Endothelial cell of umbilical vein (primary cell): ENCODE data around the gene SSRP1. TPM values are rescaled to one million over a fixed set of nuclear protein-coding genes. Genes with fewer than 3 reads are reported as not detected.

Experiments
- BruUV-seq: library from RNA; stranded (reverse); fragments of 400-500 nt; replicated peaks from 2 replicates; lab custom pipeline; 2021; lab: Mats Ljungman, UMichigan
- CTCF ChIA-PET: fragments of 300-600, 350-600 bp; sonication (Branson Sonifier 250); formaldehyde crosslinking; loops from one replicate; lab custom pipeline; 2021; ENCODE audit warnings: antibody characterized with exemption, inconsistent platforms; lab: Charles Lee
- POLR2A ChIA-PET: fragments of 300-600, 350-600 bp; sonication (Branson Sonifier 250); formaldehyde crosslinking; loops from one replicate; lab custom pipeline; 2021; ENCODE audit warnings: antibody characterized with exemption, inconsistent platforms; lab: Charles Lee
- DNase-seq: peaks from one replicate; pipeline ENCODE4 v3.0.0-alpha.2; 2011; ENCODE audit warnings: low read depth, low spot score
- FAIRE-seq: peaks from 2 replicates; lab custom pipeline; 2011; peaks lifted over from hg19 to GRCh38; lab: Jason Lieb, UNC
- H2AFZ ChIP-seq: 2 replicates; pipeline ENCODE4 v1.6.0; 2012; ENCODE audit warnings: low read depth, low read length, control low read depth, inconsistent platforms
- H3K27ac ChIP-seq: 2 replicates; pipeline ENCODE4 v1.5.1; 2011; ENCODE audit warnings: low read depth, mild to moderate bottlenecking, control low read depth, low read length, moderate library complexity; ENCODE audit not compliant: insufficient read depth
- H3K27me3 ChIP-seq, 2 experiments: 2 replicates each; pipeline versions ENCODE4 v1.6.0 to v1.6.1; 2011; ENCODE audit warnings: low read length in 2 of 2, mixed read lengths in 1 of 2; ENCODE audit not compliant: control insufficient read depth in 2 of 2, insufficient read depth in 2 of 2
- H3K36me3 ChIP-seq, 2 experiments: 2 replicates in 1 of 2; 3 replicates in 1 of 2; pipeline ENCODE4 v1.5.1; 2011; ENCODE audit warnings: low read length in 2 of 2, mild to moderate bottlenecking in 1 of 2, moderate library complexity in 1 of 2; ENCODE audit not compliant: control insufficient read depth in 2 of 2, insufficient read depth in 2 of 2; ENCODE audit errors: extremely low read depth in 1 of 2
- H3K4me1 ChIP-seq: 3 replicates; pipeline ENCODE4 v1.5.1; 2011; ENCODE audit warnings: mild to moderate bottlenecking, low read length; ENCODE audit not compliant: control insufficient read depth, insufficient read depth; ENCODE audit errors: extremely low read depth
- H3K4me2 ChIP-seq: 2 replicates; pipeline ENCODE4 v1.6.1; 2011; ENCODE audit warnings: low read length, control low read depth, mixed read lengths; ENCODE audit not compliant: insufficient read depth
- H3K4me3 ChIP-seq, 3 experiments: fragments of 200-600 bp in 1 of 3; sonication (generic), shearing (Covaris generic) in 1 of 3; replicated peaks in 1 of 3; 2 replicates each; pipeline ENCODE4 v1.5.1; 2011 to 2016; ENCODE audit warnings: control low read depth in 3 of 3, low read length in 3 of 3, mild to moderate bottlenecking in 2 of 3, inconsistent platforms in 1 of 3, low read depth in 1 of 3, moderate library complexity in 1 of 3; ENCODE audit not compliant: insufficient read depth in 1 of 3
- H3K79me2 ChIP-seq: 2 replicates; pipeline ENCODE4 v1.6.0; 2012; ENCODE audit warnings: low read length, inconsistent platforms; ENCODE audit not compliant: control insufficient read depth, insufficient read depth
- H3K9ac ChIP-seq: replicated peaks from 2 replicates; pipeline ENCODE3; 2011; ENCODE audit warnings: low read length, control low read depth; ENCODE audit not compliant: insufficient read depth; ENCODE audit errors: extremely low read depth
- H3K9me1 ChIP-seq: replicated peaks from 3 replicates; pipeline ENCODE4 v1.6.0; 2011; ENCODE audit warnings: mild to moderate bottlenecking, low read length; ENCODE audit not compliant: control insufficient read depth, insufficient read depth; ENCODE audit errors: extremely low read depth
- H3K9me3 ChIP-seq: replicated peaks from 2 replicates; pipeline ENCODE4 v1.5.1; 2012; ENCODE audit warnings: low read length, inconsistent platforms; ENCODE audit not compliant: control insufficient read depth, insufficient read depth
- H4K20me1 ChIP-seq: replicated peaks from 2 replicates; pipeline ENCODE3; 2011; ENCODE audit warnings: mild to moderate bottlenecking, low read length; ENCODE audit not compliant: control insufficient read depth, insufficient read depth; ENCODE audit errors: extremely low read depth
- CTCF ChIP-seq, 2 donors: IDR thresholded peaks; 1 replicate in 1 of 2; 2 replicates in 1 of 2; pipeline ENCODE4 v1.5.1; 2011; ENCODE audit warnings: low read length in 2 of 2, mild to moderate bottlenecking in 2 of 2, moderate library complexity in 2 of 2, control low read depth in 1 of 2, inconsistent platforms in 1 of 2, low read depth in 1 of 2; ENCODE audit not compliant: insufficient read depth in 1 of 2; ENCODE audit errors: extremely low read depth in 1 of 2
- EZH2 ChIP-seq: IDR thresholded peaks from 2 replicates; pipeline ENCODE4 v1.6.1; 2012; ENCODE audit warnings: borderline replicate concordance, low read depth, mild to moderate bottlenecking, moderate library complexity, low read length, inconsistent platforms; ENCODE audit not compliant: severe bottlenecking
- FOS ChIP-seq: IDR thresholded peaks from 2 replicates; pipeline ENCODE4 v1.6.1; 2011; ENCODE audit warnings: mild to moderate bottlenecking, low read length, moderate library complexity, borderline replicate concordance; ENCODE audit not compliant: insufficient read depth
- JUN ChIP-seq: IDR thresholded peaks from 2 replicates; pipeline ENCODE4 v1.6.1; 2011; ENCODE audit warnings: borderline replicate concordance, low read depth; ENCODE audit not compliant: insufficient read length, insufficient read depth
- MAX ChIP-seq: IDR thresholded peaks from 2 replicates; pipeline ENCODE4 v1.6.1; 2011; ENCODE audit not compliant: insufficient read depth, insufficient read length
- POLR2AphosphoS5 ChIP-seq: IDR thresholded peaks from 2 replicates; pipeline ENCODE4 v1.6.1; 2012; ENCODE audit warnings: low read depth, mild to moderate bottlenecking, control low read depth, low read length, moderate library complexity; ENCODE audit not compliant: insufficient read depth
- dilution Hi-C: fragments of 300-500 bp; cut with MboI; formaldehyde crosslinking; loops from one replicate; pipeline ENCODE4 v1.15.0; 2019; ENCODE audit warnings: low sequenced_read_pairs; ENCODE audit not compliant: extremely low pct_ligation_motif_present
- intact Hi-C: fragments of 100-400 bp; cut with micrococcal nuclease; formaldehyde crosslinking; loops from one replicate; pipeline ENCODE4 v1.10.0; 2022
- polyA plus RNA-seq, 4 experiments: library from polyadenylated mRNA; depleted of rRNA in 3 of 4; stranded (reverse) in 3 of 4; unstranded in 1 of 4; fragments of >200 nt; gene quantifications; 2 replicates each; pipeline versions ENCODE4 v1.2.1 to v1.2.3, GENCODE V29; 2011 to 2012; ENCODE audit warnings: missing spikeins in 1 of 4
- total RNA-seq: library from RNA; stranded (reverse); gene quantifications from 2 replicates; pipeline ENCODE4 v1.2.3, GENCODE V29; 2021

The SSRP1 gene
- total and polyA plus RNA-seq, 2 donors (not counting 3 experiments of a cell fraction or from before 2014, with no cell fraction given), result 130 to 146 TPM

- intact Hi-C loops, result loop anchor here (2.0 kb wide), 1 partner anchor 501 kb away; no protein-coding TSS in a partner anchor
- no peak for DNase-seq
- TF ChIP-seq FOS (no peak), MAX (no peak), JUN (no peak)
Measured at GRCh38 chr11:57341250-57341808, 5.6 kb upstream of the SSRP1 start.

GRCh38 chr11:57340039-57340615 is 4.4 kb upstream of the SSRP1 start:
- dilution Hi-C loops, result no loop called here
- Histone ChIP-seq H3K4me2 (no peak overlapping the region), H3K27me3 (peaks cover 4 to 9% of the 10 kb centered on the region in 2 experiments), H3K36me3 (no peaks in the 10 kb centered on the region), H3K9me1 (no peaks in the 10 kb centered on the region), H2AFZ (no peak overlapping the region), H3K27ac (no peak overlapping the region), H4K20me1 (no peaks in the 10 kb centered on the region), H3K9me3 (no peaks in the 10 kb centered on the region), H3K4me1 (peaks cover 6% of the 10 kb centered on the region), H3K4me3 (no peak overlapping the region), H3K79me2 (peaks cover 3% of the 10 kb centered on the region), H3K9ac (no peak overlapping the region)
- ChIA-PET CTCF (interaction anchor here (0.6 to 1.6 kb wide), 6 partner anchors 22 to 499 kb away, joined by 3 to 8 read pairs (median 4); no protein-coding TSS in a partner anchor), POLR2A (no interaction called here)
- TF ChIP-seq MAX (no peak), EZH2 (no peak), CTCF (IDR thresholded peaks at IDR 0.05; ENCODE audit: extremely low read depth in 1 of 2, insufficient read depth in 1 of 2, low read depth in 1 of 2, low read length in 2 of 2) (peak in 1 of 2 donors; percentile 5), POLR2AphosphoS5 (no peak)
- FAIRE-seq (no peak), DNase-seq (peak; percentile 19)
- intact Hi-C loops, result loop anchor here (2.0 kb wide), 1 partner anchor 499 kb away; no protein-coding TSS in a partner anchor
- BruUV-seq, result no TSS peak

More at GRCh38 chr11:57341250-57341808, 5.6 kb upstream of the SSRP1 start:
- Histone ChIP-seq H3K4me1 (peaks cover 2% of the 10 kb centered on the region), H3K4me3 (no peak overlapping the region), H4K20me1 (no peaks in the 10 kb centered on the region), H2AFZ (no peak overlapping the region), H3K9me1 (no peaks in the 10 kb centered on the region), H3K36me3 (no peaks in the 10 kb centered on the region), H3K9ac (no peak overlapping the region), H3K4me2 (no peak overlapping the region), H3K27ac (no peak overlapping the region), H3K27me3 (peaks cover 4 to 9% of the 10 kb centered on the region in 2 experiments), H3K79me2 (no peaks in the 10 kb centered on the region), H3K9me3 (no peaks in the 10 kb centered on the region)
- BruUV-seq, result no TSS peak
- ChIA-PET CTCF (interaction anchor here (1.1 kb wide), 1 partner anchor 500 kb away, joined by 4 read pairs; no protein-coding TSS in a partner anchor), POLR2A (no interaction called here)
- dilution Hi-C loops, result no loop called here
- FAIRE-seq, result no peak
